Astrocyte of the cerebellum (primary cell): Measurements from ENCODE around the gene ADARB2.

Experiments
- DNase-seq: peaks from one replicate; pipeline ENCODE4 v3.0.0-alpha.2; 2011; ENCODE audit warnings: low read depth
- H3K4me3 ChIP-seq: 2 replicates; pipeline ENCODE4 v1.5.1; 2011; ENCODE audit warnings: mild to moderate bottlenecking, low read depth, low read length, moderate library complexity
- CTCF ChIP-seq: IDR thresholded peaks from 2 replicates; pipeline ENCODE4 v1.5.1; 2012; ENCODE audit warnings: low read length, low read depth, moderate library complexity, mild to moderate bottlenecking; ENCODE audit errors: missing control alignments
- in situ Hi-C: cut with HindIII; loops from 2 replicates; pipeline ENCODE4 v1.10.0; 2017; ENCODE audit warnings: low sequenced_read_pairs

ADARB2 gene

GRCh38 chr10:1736972-1737221, 428 bp downstream of the ADARB2 start:
- TF ChIP-seq CTCF: no peak
- in situ Hi-C loops: no loop called here
- H3K4me3 ChIP-seq: peak overlapping the region; percentile 19
- DNase-seq: no peak

- no peak for DNase-seq
- no peak for TF ChIP-seq CTCF
- H3K4me3 ChIP-seq: peak overlapping the region; percentile 19
- in situ Hi-C loops: no loop called here
These were observed 967 bp downstream of the ADARB2 start for GRCh38 chr10:1736144-1736971.

- in situ Hi-C loops: no loop called here
- no peak for TF ChIP-seq CTCF
- DNase-seq: no peak
These were observed 1.8 kb downstream of the ADARB2 start for GRCh38 chr10:1735562-1735961.

GRCh38 chr10:1734288-1734687, 3.0 kb downstream of the ADARB2 start:
- TF ChIP-seq CTCF: no peak
- in situ Hi-C loops: no loop called here
- H3K4me3 ChIP-seq: no peak overlapping the region
- no peak for DNase-seq

More at GRCh38 chr10:1735562-1735961, 1.8 kb downstream of the ADARB2 start:
- H3K4me3 ChIP-seq: no peak overlapping the region

GRCh38 chr10:1733720-1734119, 3.6 kb downstream of the ADARB2 start:
- no peak for DNase-seq
- in situ Hi-C loops: no loop called here
- no peak overlapping the region for H3K4me3 ChIP-seq
- TF ChIP-seq CTCF: no peak

GRCh38 chr10:1732564-1732996, 4.7 kb downstream of the ADARB2 start:
- in situ Hi-C loops: no loop called here
- TF ChIP-seq CTCF: no peak
- no peak for DNase-seq
- H3K4me3 ChIP-seq: no peak overlapping the region
